Measurements from ENCODE around the gene CCDC116.

- TF ChIP-seq REST (IDR thresholded peaks at IDR 0.05; ENCODE audit: insufficient read depth in 1 of 2, low read depth in 2 of 2, low read length in 2 of 2) (no peak), POLR2AphosphoS5 (IDR thresholded peaks at IDR 0.05; ENCODE audit: low read depth, low read length) (no peak), SIN3A (IDR thresholded peaks at IDR 0.05; ENCODE audit: borderline replicate concordance, insufficient read depth, low read length) (no peak), TAF1 (IDR thresholded peaks at IDR 0.05; ENCODE audit: borderline replicate concordance, insufficient read depth, low read length) (no peak)
Observed at GRCh38 chr22:21622919-21623647, 9.5 kb upstream of the CCDC116 start.
